Neural cell (in vitro differentiated cells): ENCODE measurements around the gene HOXC5. TPM values are rescaled to one million over a fixed set of nuclear protein-coding genes. Genes with fewer than 3 reads are reported as not detected.

Experiments
- H2AFZ ChIP-seq: fragments of 200-600, 300-800 bp; sonication (generic), shearing (Covaris generic); 2 replicates; pipeline ENCODE4 v1.6.0; 2014; ENCODE audit warnings: low read depth, mild to moderate bottlenecking, antibody characterized with exemption, low read length, moderate library complexity
- H3F3A ChIP-seq: fragments of 200-600 bp; shearing (Covaris generic); 2 replicates; pipeline ENCODE4 v1.6.1; 2016; ENCODE audit warnings: mild to moderate bottlenecking, moderate library complexity, mixed read lengths, antibody characterized with exemption, low read length; ENCODE audit not compliant: insufficient read depth, poor library complexity, severe bottlenecking
- H3K27ac ChIP-seq: fragments of 200-600, 300-800 bp; sonication (generic), shearing (Covaris generic); 2 replicates; pipeline ENCODE4 v1.5.1; 2014; ENCODE audit warnings: mild to moderate bottlenecking, low read length, moderate library complexity
- H3K27me3 ChIP-seq: fragments of 300-800, 200-600 bp; sonication (generic), shearing (Covaris generic); 2 replicates; pipeline ENCODE4 v1.6.0; 2014; ENCODE audit warnings: mild to moderate bottlenecking, low read depth, low read length, moderate library complexity; ENCODE audit not compliant: insufficient read depth
- H3K36me3 ChIP-seq: fragments of 300-800, 200-600 bp; sonication (generic), shearing (Covaris generic); 2 replicates; pipeline ENCODE4 v1.5.1; 2014; ENCODE audit warnings: mild to moderate bottlenecking, antibody characterized with exemption, low read length, moderate library complexity; ENCODE audit not compliant: insufficient read depth
- H3K4me2 ChIP-seq: fragments of 300-800, 200-600 bp; sonication (generic), shearing (Covaris generic); 2 replicates; pipeline ENCODE4 v1.6.0; 2014; ENCODE audit warnings: mild to moderate bottlenecking, low read length
- H3K4me3 ChIP-seq: fragments of 300-800, 200-600 bp; sonication (generic), shearing (Covaris generic); 2 replicates; pipeline ENCODE4 v1.5.1; 2014; ENCODE audit warnings: mild to moderate bottlenecking, low read length, moderate library complexity
- H3K79me2 ChIP-seq: fragments of 200-600 bp; shearing (Covaris generic); replicated peaks from 2 replicates; pipeline ENCODE4 v1.6.0; 2014; ENCODE audit warnings: mild to moderate bottlenecking, low read length, moderate library complexity; ENCODE audit not compliant: insufficient read depth
- H3K9ac ChIP-seq: fragments of 300-800, 200-600 bp; sonication (generic), shearing (Covaris generic); 2 replicates; pipeline ENCODE4 v1.6.1; 2016; ENCODE audit warnings: mild to moderate bottlenecking, low read length, mixed read lengths
- H3K9me2 ChIP-seq: fragments of 200-600 bp; shearing (Covaris generic); 2 replicates; pipeline ENCODE4 v1.6.1; 2016; ENCODE audit warnings: mild to moderate bottlenecking, low read length, mixed read lengths; ENCODE audit not compliant: insufficient read depth
- H3K9me3 ChIP-seq: fragments of 200-600, 300-800 bp; sonication (generic), shearing (Covaris generic); 2 replicates; pipeline ENCODE4 v1.6.1; 2016; ENCODE audit warnings: mild to moderate bottlenecking, mixed run types, low read length, moderate library complexity, mixed read lengths
- H4K20me1 ChIP-seq: fragments of 200-600 bp; shearing (Covaris generic); 2 replicates; pipeline ENCODE4 v1.6.1; 2016; ENCODE audit warnings: mild to moderate bottlenecking, mixed run types; ENCODE audit not compliant: insufficient read depth
- EP300 ChIP-seq: fragments of 450-650 bp; conservative IDR thresholded peaks from 2 replicates; pipeline ENCODE4 v1.6.1; 2014; ENCODE audit warnings: antibody characterized with exemption, mild to moderate bottlenecking, moderate library complexity; ENCODE audit not compliant: poor library complexity, severe bottlenecking
- EZH2 ChIP-seq: fragments of 200-600, 300-800 bp; shearing (Covaris generic), sonication (generic); IDR thresholded peaks from 2 replicates; pipeline ENCODE4 v1.6.1; 2014; ENCODE audit warnings: antibody characterized with exemption, low read length, borderline replicate concordance, mild to moderate bottlenecking; ENCODE audit not compliant: insufficient read depth, poor library complexity, severe bottlenecking
- MXI1 ChIP-seq: fragments of 450-650 bp; conservative IDR thresholded peaks from 2 replicates; pipeline ENCODE4 v1.6.1; 2014; ENCODE audit warnings: antibody characterized with exemption, mild to moderate bottlenecking; ENCODE audit not compliant: poor library complexity, severe bottlenecking
- POLR2AphosphoS5 ChIP-seq: IDR thresholded peaks from 2 replicates; pipeline ENCODE4 v1.6.1; 2012
- RAD21 ChIP-seq: fragments of 450-650 bp; conservative IDR thresholded peaks from 2 replicates; pipeline ENCODE4 v1.6.1; 2014; ENCODE audit warnings: antibody characterized with exemption, mild to moderate bottlenecking, moderate library complexity
- REST ChIP-seq: IDR thresholded peaks from 2 replicates; pipeline ENCODE4 v1.6.1; 2012; ENCODE audit warnings: borderline replicate concordance
- SMC3 ChIP-seq: fragments of 450-650 bp; conservative IDR thresholded peaks from 2 replicates; pipeline ENCODE4 v1.6.1; 2014; ENCODE audit warnings: antibody characterized with exemption, mild to moderate bottlenecking, moderate library complexity; ENCODE audit not compliant: poor library complexity
- TAF1 ChIP-seq: IDR thresholded peaks from 2 replicates; pipeline ENCODE4 v1.6.1; 2012; ENCODE audit warnings: low read depth
- polyA plus RNA-seq: library from polyadenylated mRNA; depleted of rRNA; stranded (reverse); fragments of >200 nt; gene quantifications from 2 replicates; pipeline ENCODE4 v1.2.3, GENCODE V29; 2014
- TF ChIP-seq, protein P1 (sequence below): fragments of 450-650 bp; IDR thresholded peaks from 2 replicates; pipeline ENCODE4 v1.5.1; 2014; ENCODE audit warnings: antibody characterized with exemption, mild to moderate bottlenecking, moderate library complexity; ENCODE audit not compliant: poor library complexity, severe bottlenecking

HOXC5 gene
- polyA plus RNA-seq, 1 donor from 2014 or later, result not detected

GRCh38 chr12:54074308-54074707 lies 41.5 kb downstream of the HOXC5 start:
- Histone ChIP-seq H3K9me2 (no peaks in the 10 kb centered on the region), H3K4me2 (no peak overlapping the region), H3K36me3 (no peaks in the 10 kb centered on the region), H3K9ac (no peak overlapping the region), H3F3A (no peaks in the 10 kb centered on the region), H3K27ac (no peak overlapping the region), H3K79me2 (no peaks in the 10 kb centered on the region), H3K4me3 (no peak overlapping the region), H3K9me3 (no peaks in the 10 kb centered on the region), H4K20me1 (no peaks in the 10 kb centered on the region), H2AFZ (no peak overlapping the region), H3K27me3 (peaks cover 82% of the 10 kb centered on the region)
- TF ChIP-seq SMC3 (no peak), POLR2AphosphoS5 (no peak), EP300 (no peak), TAF1 (no peak), RAD21 (no peak), REST (no peak), MXI1 (no peak), EZH2 (no peak)
- TF ChIP-seq, protein P1, sequence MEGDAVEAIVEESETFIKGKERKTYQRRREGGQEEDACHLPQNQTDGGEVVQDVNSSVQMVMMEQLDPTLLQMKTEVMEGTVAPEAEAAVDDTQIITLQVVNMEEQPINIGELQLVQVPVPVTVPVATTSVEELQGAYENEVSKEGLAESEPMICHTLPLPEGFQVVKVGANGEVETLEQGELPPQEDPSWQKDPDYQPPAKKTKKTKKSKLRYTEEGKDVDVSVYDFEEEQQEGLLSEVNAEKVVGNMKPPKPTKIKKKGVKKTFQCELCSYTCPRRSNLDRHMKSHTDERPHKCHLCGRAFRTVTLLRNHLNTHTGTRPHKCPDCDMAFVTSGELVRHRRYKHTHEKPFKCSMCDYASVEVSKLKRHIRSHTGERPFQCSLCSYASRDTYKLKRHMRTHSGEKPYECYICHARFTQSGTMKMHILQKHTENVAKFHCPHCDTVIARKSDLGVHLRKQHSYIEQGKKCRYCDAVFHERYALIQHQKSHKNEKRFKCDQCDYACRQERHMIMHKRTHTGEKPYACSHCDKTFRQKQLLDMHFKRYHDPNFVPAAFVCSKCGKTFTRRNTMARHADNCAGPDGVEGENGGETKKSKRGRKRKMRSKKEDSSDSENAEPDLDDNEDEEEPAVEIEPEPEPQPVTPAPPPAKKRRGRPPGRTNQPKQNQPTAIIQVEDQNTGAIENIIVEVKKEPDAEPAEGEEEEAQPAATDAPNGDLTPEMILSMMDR, result no peak

DNA sequence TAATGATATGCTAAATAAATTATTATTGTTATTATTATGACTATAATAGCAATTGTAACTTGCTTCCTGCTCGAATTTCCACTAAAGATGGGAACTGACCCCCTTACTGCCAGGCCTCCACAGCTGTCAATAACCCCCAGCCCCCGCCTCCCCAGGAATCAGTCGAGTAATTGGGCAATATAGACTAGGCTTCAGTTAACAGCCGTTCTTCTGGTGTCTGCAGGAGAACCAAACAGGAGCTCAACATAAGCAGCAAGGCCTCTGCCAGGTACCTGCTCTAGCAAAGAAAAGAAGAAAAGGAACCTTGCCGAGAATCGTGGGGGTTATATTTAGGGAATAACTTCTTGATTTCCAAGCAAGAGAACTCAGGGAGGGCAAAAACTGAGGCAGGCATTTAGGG lies 42.6 kb downstream of the HOXC5 start:
- H3K27ac ChIP-seq, result no peak overlapping the region
- H3K4me3 ChIP-seq, result no peak overlapping the region

More for the DNA sequence above, 42.6 kb downstream of the HOXC5 start:
- TF ChIP-seq MXI1 (no peak), EZH2 (no peak), RAD21 (no peak), SMC3 (no peak), EP300 (no peak), TAF1 (no peak), REST (no peak), POLR2AphosphoS5 (no peak)
- TF ChIP-seq, protein P1, result no peak
- H3K27me3 ChIP-seq, result peaks cover 87% of the 10 kb centered on the region
- no peaks in the 10 kb centered on the region for H3K9me3 ChIP-seq
- H3K79me2 ChIP-seq, result no peaks in the 10 kb centered on the region
- H4K20me1 ChIP-seq, result no peaks in the 10 kb centered on the region
- H2AFZ ChIP-seq, result no peak overlapping the region
- H3K4me2 ChIP-seq, result no peak overlapping the region
- H3F3A ChIP-seq, result no peaks in the 10 kb centered on the region
- no peak overlapping the region for H3K9ac ChIP-seq
- H3K36me3 ChIP-seq, result no peaks in the 10 kb centered on the region
- H3K9me2 ChIP-seq, result no peaks in the 10 kb centered on the region
